Activated naive CD4-positive, alpha-beta T cell treated with anti-CD3 and anti-CD28 coated beads, Interleukin-2, amount 50 U/mL, for 24 hours (primary cell): Measurements from ENCODE around the gene FNDC5.
A peak's percentile ranks its signal among the peaks of the same experiment; 100 is the strongest.

Source experiments
- H3K27ac Mint-ChIP-seq: one replicate; pipeline ENCODE4 v1.8.0; 2021; ENCODE audit warnings: mild to moderate bottlenecking, mixed read lengths
- H3K27me3 Mint-ChIP-seq: one replicate; pipeline ENCODE4 v1.8.0; 2021; ENCODE audit warnings: mixed read lengths
- H3K36me3 Mint-ChIP-seq: one replicate; pipeline ENCODE4 v1.8.0; 2021; ENCODE audit warnings: mixed read lengths
- H3K4me1 Mint-ChIP-seq: one replicate; pipeline ENCODE4 v1.8.0; 2021; ENCODE audit warnings: mixed read lengths
- H3K4me3 Mint-ChIP-seq: one replicate; pipeline ENCODE4 v1.8.0; 2021; ENCODE audit warnings: mild to moderate bottlenecking, mixed read lengths
- H3K9me3 Mint-ChIP-seq: one replicate; pipeline ENCODE4 v1.8.0; 2021; ENCODE audit warnings: mixed read lengths

FNDC5 gene

GRCh38 chr1:32881291-32881690 lies 10.6 kb upstream of the FNDC5 start:
- Mint-ChIP-seq H3K27ac (no peak overlapping the region), H3K4me3 (no peak overlapping the region), H3K27me3 (peaks cover 11% of the 10 kb centered on the region), H3K4me1 (no peaks in the 10 kb centered on the region), H3K9me3 (no peaks in the 10 kb centered on the region), H3K36me3 (no peaks in the 10 kb centered on the region)

- no peaks in the 10 kb centered on the region for H3K4me1 Mint-ChIP-seq
- no peak overlapping the region for H3K27ac Mint-ChIP-seq
- no peaks in the 10 kb centered on the region for H3K9me3 Mint-ChIP-seq
- H3K36me3 Mint-ChIP-seq = no peaks in the 10 kb centered on the region
- no peak overlapping the region for H3K4me3 Mint-ChIP-seq
- H3K27me3 Mint-ChIP-seq = peaks cover 22% of the 10 kb centered on the region
Measured at GRCh38 chr1:32878637-32879041, 7.9 kb upstream of the FNDC5 start.

- H3K27ac Mint-ChIP-seq = no peak overlapping the region
- no peaks in the 10 kb centered on the region for H3K36me3 Mint-ChIP-seq
- H3K4me3 Mint-ChIP-seq = no peak overlapping the region
- H3K9me3 Mint-ChIP-seq = no peaks in the 10 kb centered on the region
- H3K4me1 Mint-ChIP-seq = no peaks in the 10 kb centered on the region
- H3K27me3 Mint-ChIP-seq = peaks cover 22% of the 10 kb centered on the region
Measured at GRCh38 chr1:32878183-32878582, 7.5 kb upstream of the FNDC5 start.

DNA sequence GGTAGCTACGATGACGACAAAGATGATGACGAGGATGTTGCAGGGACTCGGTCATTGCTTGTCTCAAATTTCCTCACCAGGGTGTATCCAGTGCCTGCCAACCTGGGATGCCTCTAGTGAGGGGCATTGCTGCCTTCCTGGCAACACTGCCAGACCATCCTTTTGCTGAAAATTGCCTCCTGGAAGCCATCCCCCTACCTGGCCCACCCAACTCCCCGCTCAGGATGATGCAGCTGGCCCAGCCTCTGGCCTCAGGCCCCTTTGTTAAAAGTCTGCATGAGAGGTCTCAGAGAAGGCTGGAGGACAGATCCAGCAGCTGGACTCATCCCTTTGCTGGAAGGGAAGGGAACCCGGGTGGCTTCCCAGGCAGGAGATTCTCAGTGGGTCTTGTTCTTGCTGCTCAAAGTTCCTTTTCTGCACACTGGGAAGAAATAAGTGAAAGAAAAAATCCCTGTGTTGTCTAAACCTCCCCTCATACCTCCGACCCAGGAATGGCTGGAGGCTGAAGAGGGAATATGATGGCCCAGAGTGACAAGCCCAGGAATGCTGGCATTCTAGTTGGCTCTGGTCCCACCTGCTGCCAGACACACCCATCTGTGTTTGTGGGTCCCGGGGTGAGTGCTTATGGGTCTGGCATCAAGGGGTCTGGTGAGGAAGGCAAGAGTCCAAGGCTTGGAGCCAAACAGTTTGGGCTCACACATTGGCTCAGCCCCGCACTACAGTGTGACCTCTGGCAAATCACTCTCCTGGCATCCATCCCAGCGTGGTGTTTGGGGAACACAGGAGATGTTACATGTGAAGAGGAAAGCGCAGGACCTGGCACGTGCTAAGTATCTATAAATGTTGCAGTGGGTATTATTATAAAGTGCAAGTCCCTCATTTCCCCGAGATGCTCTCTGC lies 6.7 kb upstream of the FNDC5 start:
- Mint-ChIP-seq H3K4me1 (no peaks in the 10 kb centered on the region), H3K9me3 (no peaks in the 10 kb centered on the region), H3K4me3 (no peak overlapping the region), H3K27ac (no peak overlapping the region), H3K36me3 (no peaks in the 10 kb centered on the region), H3K27me3 (peaks cover 24% of the 10 kb centered on the region)

DNA sequence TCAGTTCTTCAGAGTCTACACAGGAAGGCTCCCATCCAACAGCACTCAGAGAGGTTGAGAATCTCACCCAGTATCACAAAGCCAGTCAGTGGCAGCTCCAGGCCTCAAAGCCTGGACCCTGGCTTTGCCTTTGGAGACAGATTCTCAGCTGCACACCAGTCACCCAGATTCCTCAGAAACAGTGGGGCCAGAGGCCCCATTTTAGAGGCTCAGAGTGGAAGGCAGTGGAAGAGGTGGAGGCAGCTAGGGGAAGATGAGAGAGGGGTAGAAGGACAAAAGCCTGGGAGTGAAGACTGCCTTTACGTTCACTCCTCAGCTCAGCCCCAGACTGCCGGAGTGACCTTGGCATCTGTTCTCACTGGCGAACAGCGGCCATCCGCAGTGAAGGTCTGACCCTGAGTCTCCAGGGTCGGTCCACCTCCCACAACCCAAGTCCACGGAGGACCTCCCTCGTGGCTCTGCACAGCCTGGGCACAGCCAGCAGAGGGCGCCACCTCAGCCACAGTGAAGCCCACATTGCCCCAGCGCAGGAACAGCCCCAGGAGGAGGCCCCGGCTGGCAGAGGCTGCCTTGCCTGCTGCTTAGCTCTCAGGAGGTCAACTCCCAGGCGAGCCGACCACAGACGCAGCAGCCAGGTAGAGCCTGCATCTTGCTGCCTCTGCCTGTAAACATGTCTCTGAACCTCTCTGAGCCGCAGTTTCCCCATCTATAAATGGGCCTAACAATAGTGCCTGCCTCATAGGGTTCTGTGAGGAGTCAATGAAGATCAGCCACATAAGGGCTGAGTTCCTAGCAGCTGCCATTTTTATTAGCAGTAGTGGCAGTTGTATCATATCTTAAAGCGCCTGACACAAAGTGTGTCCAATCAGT lies 5.9 kb upstream of the FNDC5 start:
- peaks cover 2% of the 10 kb centered on the region for H3K4me1 Mint-ChIP-seq
- no peak overlapping the region for H3K27ac Mint-ChIP-seq
- H3K36me3 Mint-ChIP-seq = no peaks in the 10 kb centered on the region
- peaks cover 29% of the 10 kb centered on the region for H3K27me3 Mint-ChIP-seq
- no peak overlapping the region for H3K4me3 Mint-ChIP-seq
- H3K9me3 Mint-ChIP-seq = no peaks in the 10 kb centered on the region

DNA sequence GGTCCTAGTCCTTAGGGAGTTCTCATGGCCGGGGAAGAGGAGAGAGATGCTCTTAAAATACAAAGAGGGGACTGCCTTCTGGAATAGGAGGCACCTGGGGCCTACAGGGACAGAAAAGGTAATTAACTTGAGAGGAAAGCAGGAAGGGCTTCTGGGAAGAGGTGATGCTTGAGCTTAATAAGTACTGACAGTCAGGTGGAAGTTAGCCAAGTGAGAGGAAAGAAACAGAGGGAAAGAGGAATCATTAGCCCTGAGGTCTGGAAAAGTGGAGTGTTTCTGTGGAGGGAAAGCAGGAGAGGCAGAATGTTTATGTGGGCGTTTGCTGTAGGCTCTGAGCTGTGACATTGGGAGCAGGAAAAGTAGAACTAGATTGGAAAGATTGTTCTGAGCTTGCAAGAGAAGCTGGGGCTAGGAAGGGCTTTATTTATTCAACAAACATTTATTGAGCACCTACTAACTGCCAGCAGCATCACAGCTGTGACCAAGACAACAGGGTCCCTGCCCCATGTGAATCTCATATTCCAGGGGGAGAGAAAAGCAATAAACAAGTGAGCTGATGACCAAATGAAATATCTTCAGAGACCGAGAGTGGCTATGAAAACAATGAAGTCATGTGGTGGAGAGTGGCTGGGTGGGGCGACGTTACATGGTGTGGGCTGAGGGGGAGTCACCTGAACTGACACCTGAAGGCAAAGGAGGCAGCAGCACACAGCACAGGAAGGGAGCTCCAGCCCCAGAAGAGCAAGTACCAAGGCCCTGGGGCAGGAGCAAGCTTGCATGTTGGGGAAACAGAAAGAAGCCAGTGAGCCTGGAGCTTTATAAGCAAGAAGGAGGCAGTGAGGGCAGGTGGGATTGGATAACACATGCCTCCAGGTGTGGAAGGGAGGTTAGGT lies 4.4 kb upstream of the FNDC5 start:
- H3K36me3 Mint-ChIP-seq = no peaks in the 10 kb centered on the region
- H3K9me3 Mint-ChIP-seq = no peaks in the 10 kb centered on the region
- no peak overlapping the region for H3K4me3 Mint-ChIP-seq
- H3K27ac Mint-ChIP-seq = no peak overlapping the region
- H3K4me1 Mint-ChIP-seq = peaks cover 10% of the 10 kb centered on the region
- peaks cover 37% of the 10 kb centered on the region for H3K27me3 Mint-ChIP-seq

DNA sequence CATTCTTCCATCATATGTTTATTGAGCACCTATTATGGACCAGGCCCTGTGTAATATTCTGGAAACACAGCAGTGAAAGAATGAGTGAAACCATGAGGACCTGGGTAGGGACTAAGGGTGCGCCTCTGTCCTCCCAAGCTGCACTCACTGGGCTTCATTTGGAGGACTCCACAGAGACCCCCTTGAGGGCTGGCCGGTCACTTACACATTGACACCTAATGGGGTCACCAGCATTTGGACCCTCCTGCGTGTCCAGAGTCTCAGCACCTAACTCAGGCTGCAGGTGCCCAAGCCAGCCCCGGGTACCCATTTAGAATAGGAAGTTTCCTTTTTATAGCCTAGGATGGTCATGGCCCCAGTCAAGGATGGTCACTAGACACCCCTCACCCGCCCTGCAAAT lies 2.8 kb upstream of the FNDC5 start:
- Mint-ChIP-seq H3K4me1 (peaks cover 20% of the 10 kb centered on the region), H3K4me3 (no peak overlapping the region), H3K9me3 (no peaks in the 10 kb centered on the region), H3K36me3 (peaks cover 6% of the 10 kb centered on the region), H3K27me3 (peaks cover 46% of the 10 kb centered on the region), H3K27ac (no peak overlapping the region)

DNA sequence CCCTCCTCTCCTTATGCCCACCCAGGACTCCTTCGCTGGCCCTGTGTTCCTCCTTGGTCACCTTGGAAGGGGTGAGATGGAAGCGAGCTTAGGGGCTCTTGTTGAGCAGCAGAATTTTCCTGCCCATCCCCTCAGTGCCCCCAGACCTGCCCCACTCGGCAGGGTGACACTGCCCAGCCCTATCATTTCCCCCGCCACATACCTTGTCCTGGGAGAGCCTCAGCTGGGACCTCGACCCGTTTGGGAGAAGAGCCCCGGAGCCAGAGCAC lies 1.4 kb upstream of the FNDC5 start:
- H3K36me3 Mint-ChIP-seq = peaks cover 8% of the 10 kb centered on the region
- H3K4me3 Mint-ChIP-seq = no peak overlapping the region
- peaks cover 42% of the 10 kb centered on the region for H3K27me3 Mint-ChIP-seq

GRCh38 chr1:32871364-32872191 lies 866 bp upstream of the FNDC5 start:
- H3K4me3 Mint-ChIP-seq = peak overlapping the region; percentile 12
- H3K4me1 Mint-ChIP-seq = peaks cover 20% of the 10 kb centered on the region
- no peaks in the 10 kb centered on the region for H3K9me3 Mint-ChIP-seq
- H3K27me3 Mint-ChIP-seq = peaks cover 42% of the 10 kb centered on the region
- peak overlapping the region; percentile 61 for H3K27ac Mint-ChIP-seq
- peaks cover 8% of the 10 kb centered on the region for H3K36me3 Mint-ChIP-seq

More for the DNA sequence above, 1.4 kb upstream of the FNDC5 start:
- peaks cover 20% of the 10 kb centered on the region for H3K4me1 Mint-ChIP-seq
- H3K27ac Mint-ChIP-seq = no peak overlapping the region
- no peaks in the 10 kb centered on the region for H3K9me3 Mint-ChIP-seq

DNA sequence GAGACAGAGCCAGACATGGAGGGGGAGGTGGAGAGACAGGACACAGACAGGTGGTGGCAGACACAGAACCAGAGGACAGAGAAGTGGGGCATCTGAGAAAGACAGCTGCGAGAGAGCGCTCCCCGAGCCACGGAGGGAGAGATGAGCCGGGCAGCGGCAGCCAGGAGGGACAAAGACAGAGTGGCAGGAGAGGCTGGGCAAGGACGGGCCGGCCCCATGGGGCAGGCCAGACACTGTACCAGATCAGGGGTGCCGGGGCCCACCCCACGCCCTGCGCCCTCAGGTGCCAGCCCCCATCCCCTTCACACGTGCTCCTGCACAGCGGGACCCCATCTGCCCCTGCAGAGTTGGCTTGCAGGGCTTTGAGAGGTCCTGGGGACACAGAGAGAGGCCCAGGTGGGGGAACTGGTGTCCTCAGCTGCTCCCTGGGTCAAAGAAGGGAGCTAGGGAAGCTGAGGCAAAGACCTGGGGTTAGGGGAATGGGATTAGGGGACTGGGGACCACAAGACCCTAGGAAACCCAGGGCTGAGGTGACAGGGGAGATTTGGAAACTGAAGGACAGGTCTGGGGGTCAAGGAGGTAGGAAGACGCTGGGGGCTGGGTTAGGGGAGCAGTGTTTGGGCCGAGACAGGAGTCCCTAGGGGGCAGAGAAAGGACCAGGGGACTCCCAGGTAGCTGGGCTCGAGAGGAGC lies 643 bp downstream of the FNDC5 start:
- Mint-ChIP-seq H3K4me1 (peaks cover 20% of the 10 kb centered on the region), H3K36me3 (peaks cover 10% of the 10 kb centered on the region), H3K9me3 (no peaks in the 10 kb centered on the region), H3K4me3 (peak overlapping the region; percentile 55), H3K27ac (no peak overlapping the region), H3K27me3 (peaks cover 34% of the 10 kb centered on the region)

GRCh38 chr1:32868806-32869455 lies 1.8 kb downstream of the FNDC5 start:
- Mint-ChIP-seq H3K4me1 (peaks cover 20% of the 10 kb centered on the region), H3K27me3 (peaks cover 24% of the 10 kb centered on the region), H3K36me3 (peaks cover 13% of the 10 kb centered on the region), H3K9me3 (no peaks in the 10 kb centered on the region), H3K4me3 (peak overlapping the region; percentile 27), H3K27ac (no peak overlapping the region)

DNA sequence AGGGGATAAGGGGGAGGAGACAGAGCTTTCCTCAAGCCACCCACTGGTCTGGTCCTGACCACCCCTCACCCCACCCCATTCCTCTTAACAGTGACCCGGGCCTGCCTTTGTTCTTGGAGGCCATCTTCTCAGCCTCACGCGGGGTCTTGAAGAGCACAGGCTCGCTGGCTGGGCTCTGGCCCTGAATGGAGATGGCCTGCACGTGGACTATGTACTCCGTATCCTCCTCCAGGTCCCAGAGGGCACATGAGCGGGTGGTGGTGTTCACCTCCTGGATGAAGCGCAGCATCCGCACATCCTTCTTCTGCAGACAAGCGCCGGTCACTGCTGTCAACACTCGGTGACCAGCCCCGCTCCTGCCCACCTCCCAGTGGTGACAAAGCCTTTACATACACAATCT lies 2.6 kb downstream of the FNDC5 start:
- H3K4me1 Mint-ChIP-seq = peaks cover 20% of the 10 kb centered on the region
- no peaks in the 10 kb centered on the region for H3K9me3 Mint-ChIP-seq
- peaks cover 13% of the 10 kb centered on the region for H3K36me3 Mint-ChIP-seq
- H3K27me3 Mint-ChIP-seq = peaks cover 24% of the 10 kb centered on the region
- no peak overlapping the region for H3K4me3 Mint-ChIP-seq
- H3K27ac Mint-ChIP-seq = no peak overlapping the region

DNA sequence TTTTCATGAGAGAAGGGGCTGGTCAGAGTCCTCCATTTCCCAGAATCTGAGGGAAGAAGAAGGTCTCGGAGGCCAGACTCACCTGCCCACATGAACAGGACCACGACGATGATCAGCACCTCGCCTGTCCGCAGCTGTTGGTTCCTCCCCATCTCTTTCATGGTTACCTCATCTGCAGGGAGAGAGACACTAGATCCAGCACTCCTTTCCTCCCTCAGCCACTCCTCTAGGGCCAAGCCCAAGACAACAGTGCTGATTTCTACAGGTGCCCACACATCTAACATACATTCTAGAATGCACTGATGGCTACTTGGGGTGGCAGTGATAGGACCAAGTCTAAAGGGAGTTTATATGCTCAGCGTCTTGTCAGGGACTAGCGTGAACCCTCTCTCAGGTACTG lies 3.0 kb downstream of the FNDC5 start:
- Mint-ChIP-seq H3K4me3 (no peak overlapping the region), H3K4me1 (peaks cover 20% of the 10 kb centered on the region), H3K27me3 (peaks cover 23% of the 10 kb centered on the region), H3K27ac (no peak overlapping the region), H3K9me3 (no peaks in the 10 kb centered on the region), H3K36me3 (peaks cover 13% of the 10 kb centered on the region)

DNA sequence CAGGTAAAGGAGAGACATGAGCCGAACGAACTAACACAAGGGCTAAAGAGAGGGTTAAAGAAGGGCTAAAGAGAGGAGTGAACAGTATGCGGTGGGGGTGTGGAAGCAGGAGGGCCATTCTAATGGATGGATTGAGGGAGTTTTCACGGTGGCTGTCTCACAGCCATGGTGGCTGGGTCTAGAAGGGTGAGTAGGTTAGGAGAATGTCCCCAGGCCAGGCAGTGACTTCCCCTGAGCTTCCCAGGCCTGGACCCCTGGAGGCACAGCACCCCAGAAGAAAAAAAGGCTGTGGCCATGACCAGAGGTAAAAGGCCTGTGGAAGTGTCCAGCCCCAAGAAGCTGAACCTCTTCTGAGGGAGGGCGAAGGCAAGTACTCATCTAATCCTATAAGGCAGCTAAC lies 3.6 kb downstream of the FNDC5 start:
- H3K36me3 Mint-ChIP-seq = peaks cover 13% of the 10 kb centered on the region
- H3K4me3 Mint-ChIP-seq = no peak overlapping the region
- H3K9me3 Mint-ChIP-seq = no peaks in the 10 kb centered on the region
- peaks cover 20% of the 10 kb centered on the region for H3K4me1 Mint-ChIP-seq
- H3K27me3 Mint-ChIP-seq = peaks cover 22% of the 10 kb centered on the region
- no peak overlapping the region for H3K27ac Mint-ChIP-seq
